ENCODE results near the gene MEGF11.

The MEGF11 gene

DNA sequence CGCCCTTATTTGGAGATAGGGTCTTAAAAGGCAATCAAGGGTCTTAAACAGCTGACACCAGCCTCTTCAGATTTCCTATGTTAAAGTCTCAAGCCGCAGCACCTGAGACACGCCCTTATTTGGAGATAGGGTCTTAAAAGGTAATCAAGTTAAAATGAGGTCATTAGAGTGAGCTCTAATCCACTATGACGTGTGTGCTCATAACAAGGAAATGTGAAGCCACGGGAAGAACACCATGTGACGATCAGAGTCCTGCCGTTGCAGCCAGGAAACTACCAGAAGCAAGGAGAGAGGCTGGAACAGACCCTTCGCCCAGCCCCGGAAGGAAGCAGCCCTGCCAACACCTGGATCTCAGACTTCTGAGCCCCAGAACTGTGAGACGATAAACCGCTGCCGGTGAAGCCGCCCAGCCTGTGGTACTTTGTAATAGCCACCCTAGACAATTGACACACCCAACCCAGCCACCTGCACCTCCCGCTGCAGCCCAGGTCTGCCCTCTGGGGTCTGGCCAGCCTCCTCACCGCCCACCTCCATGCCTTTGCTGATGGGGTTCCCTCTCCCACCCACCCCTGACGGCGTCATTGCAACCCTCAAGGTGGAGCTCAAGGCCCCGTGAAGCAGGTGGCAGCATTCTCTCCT, 137.9 kb downstream of the MEGF11 start:
- no peaks in the 10 kb centered on the region for H3K27me3 ChIP-seq (ENCODE audit: control insufficient read depth in 1 of 2, insufficient read depth in 2 of 2, low read length in 2 of 2)
- H3K4me1 ChIP-seq (ENCODE audit: insufficient read depth, low read length): no peaks in the 10 kb centered on the region

DNA sequence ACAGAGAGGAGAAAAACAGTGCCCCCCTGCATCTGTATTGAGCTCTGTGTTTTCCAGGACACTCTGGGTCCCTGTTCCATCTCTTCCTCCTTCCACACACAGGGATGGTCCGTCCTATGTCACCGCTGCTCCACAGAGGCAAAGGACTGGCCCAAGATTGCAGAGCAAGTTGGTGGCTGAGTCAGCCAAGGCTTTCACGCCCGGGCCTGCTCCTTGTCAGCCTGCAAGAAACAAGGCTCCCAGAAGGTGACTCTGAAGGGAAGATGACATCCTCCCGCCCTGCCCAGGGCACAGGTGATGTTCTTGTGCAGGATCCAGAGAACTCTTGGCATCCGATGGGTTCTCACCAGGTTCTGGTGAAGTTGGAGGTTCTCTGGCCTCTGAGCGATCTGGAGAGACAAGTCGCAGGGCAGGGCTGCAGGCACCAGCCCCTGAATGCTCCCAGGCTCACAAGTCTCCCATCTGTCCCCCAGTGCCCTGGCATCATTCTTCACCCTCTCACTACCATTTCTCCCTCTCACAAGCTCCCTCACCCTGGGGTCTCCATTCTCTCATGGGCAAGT, 138.6 kb downstream of the MEGF11 start:
- no peaks in the 10 kb centered on the region for H3K9me3 ChIP-seq (ENCODE audit: low read length)
- H3K4me1 ChIP-seq (ENCODE audit: insufficient read depth, low read length): no peaks in the 10 kb centered on the region
- no peak overlapping the region for H3K27ac ChIP-seq (ENCODE audit: low read depth, low read length)
- H3K9ac ChIP-seq (ENCODE audit: low read length): no peak overlapping the region
- H3K27me3 ChIP-seq (ENCODE audit: control insufficient read depth in 1 of 2, insufficient read depth in 2 of 2, low read length in 2 of 2): no peaks in the 10 kb centered on the region
- no peaks in the 10 kb centered on the region for H3K36me3 ChIP-seq (ENCODE audit: insufficient read depth, low read length)
- H3K4me3 ChIP-seq (ENCODE audit: low read depth in 1 of 2, low read length in 2 of 2): no peak overlapping the region

More for the DNA sequence above, 137.9 kb downstream of the MEGF11 start:
- no peak overlapping the region for H3K27ac ChIP-seq (ENCODE audit: low read depth, low read length)
- H3K9me3 ChIP-seq (ENCODE audit: low read length): no peaks in the 10 kb centered on the region
- H3K9ac ChIP-seq (ENCODE audit: low read length): no peak overlapping the region
- no peaks in the 10 kb centered on the region for H3K36me3 ChIP-seq (ENCODE audit: insufficient read depth, low read length)
- no peak overlapping the region for H3K4me3 ChIP-seq (ENCODE audit: low read depth in 1 of 2, low read length in 2 of 2)

DNA sequence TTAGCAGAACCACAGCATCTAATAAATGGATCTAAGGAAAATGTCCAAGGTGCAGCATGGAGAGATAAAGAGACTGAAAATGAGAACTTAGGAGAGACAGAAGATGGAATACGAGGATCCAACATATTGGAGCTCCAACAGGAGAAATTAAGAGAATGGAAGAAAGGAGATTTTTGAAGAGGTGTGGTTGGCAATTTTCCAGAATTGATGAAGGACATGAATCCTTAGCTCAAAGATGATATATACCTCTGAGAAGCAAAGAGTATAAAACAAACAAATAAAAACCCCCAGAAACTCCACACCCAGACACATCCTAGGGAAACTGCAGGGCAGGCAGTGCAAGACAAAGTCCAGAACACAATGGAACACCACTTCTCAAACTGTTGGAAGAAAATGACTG, 141.2 kb downstream of the MEGF11 start:
- Histone ChIP-seq H3K4me3 (ENCODE audit: low read depth in 1 of 2, low read length in 2 of 2) (no peak overlapping the region), H3K27ac (ENCODE audit: low read depth, low read length) (no peak overlapping the region), H3K4me1 (ENCODE audit: insufficient read depth, low read length) (no peaks in the 10 kb centered on the region), H3K27me3 (ENCODE audit: control insufficient read depth in 1 of 2, insufficient read depth in 2 of 2, low read length in 2 of 2) (no peaks in the 10 kb centered on the region), H3K9me3 (ENCODE audit: low read length) (no peaks in the 10 kb centered on the region), H3K9ac (ENCODE audit: low read length) (no peak overlapping the region), H3K36me3 (ENCODE audit: insufficient read depth, low read length) (no peaks in the 10 kb centered on the region)

- no peaks in the 10 kb centered on the region for H3K27me3 ChIP-seq (ENCODE audit: control insufficient read depth in 1 of 2, insufficient read depth in 2 of 2, low read length in 2 of 2)
- H3K9ac ChIP-seq (ENCODE audit: low read length): no peak overlapping the region
- H3K4me3 ChIP-seq (ENCODE audit: low read depth in 1 of 2, low read length in 2 of 2): no peak overlapping the region
- H3K27ac ChIP-seq (ENCODE audit: low read depth, low read length): no peak overlapping the region
- H3K9me3 ChIP-seq (ENCODE audit: low read length): no peaks in the 10 kb centered on the region
- no peaks in the 10 kb centered on the region for H3K4me1 ChIP-seq (ENCODE audit: insufficient read depth, low read length)
- H3K36me3 ChIP-seq (ENCODE audit: insufficient read depth, low read length): no peaks in the 10 kb centered on the region
Observed at GRCh38 chr15:66111363-66111762, 142.2 kb downstream of the MEGF11 start.

DNA sequence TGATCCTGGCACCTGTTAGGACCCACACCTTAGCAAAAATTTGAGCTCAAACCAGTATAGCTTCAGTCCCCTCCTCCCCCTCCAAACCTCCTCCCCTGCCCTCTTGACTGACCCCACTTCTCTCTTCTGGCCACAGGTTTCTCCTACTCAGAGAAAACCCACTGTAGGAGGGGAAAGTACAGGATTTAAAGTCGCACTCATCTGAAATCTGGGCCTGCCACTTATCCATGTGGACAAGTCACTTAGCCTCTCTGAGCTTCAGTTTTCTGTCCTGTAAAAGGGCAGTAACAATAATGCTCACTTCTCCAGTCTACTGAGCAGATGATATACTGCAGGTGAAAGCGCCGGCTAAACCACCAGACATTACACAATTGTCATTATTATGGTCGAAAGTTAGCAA, 142.7 kb downstream of the MEGF11 start:
- Histone ChIP-seq H3K4me1 (ENCODE audit: insufficient read depth, low read length) (no peaks in the 10 kb centered on the region), H3K4me3 (ENCODE audit: low read depth in 1 of 2, low read length in 2 of 2) (no peak overlapping the region), H3K9me3 (ENCODE audit: low read length) (no peaks in the 10 kb centered on the region), H3K9ac (ENCODE audit: low read length) (no peak overlapping the region), H3K27me3 (ENCODE audit: control insufficient read depth in 1 of 2, insufficient read depth in 2 of 2, low read length in 2 of 2) (no peaks in the 10 kb centered on the region), H3K36me3 (ENCODE audit: insufficient read depth, low read length) (no peaks in the 10 kb centered on the region), H3K27ac (ENCODE audit: low read depth, low read length) (no peak overlapping the region)

DNA sequence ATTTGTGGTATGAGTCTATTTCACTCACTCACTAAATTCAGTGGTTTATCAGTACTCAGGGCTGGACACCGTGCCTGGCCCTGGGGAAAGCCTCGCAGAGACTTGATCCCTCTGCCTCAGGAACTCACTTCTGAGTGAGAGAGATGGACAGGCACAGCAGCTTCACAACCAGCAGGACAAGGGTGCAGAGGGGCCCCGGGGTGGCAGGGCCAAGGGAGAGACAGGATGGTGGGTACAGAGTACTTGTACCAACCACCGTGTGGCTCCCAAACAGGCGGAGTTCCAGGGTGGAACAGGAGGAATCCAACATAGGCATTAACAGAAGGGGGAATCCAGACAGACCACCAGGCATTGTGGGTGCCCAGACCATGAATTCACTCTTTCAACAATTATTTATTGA, 143.7 kb downstream of the MEGF11 start:
- H3K9ac ChIP-seq (ENCODE audit: low read length): no peak overlapping the region
- H3K4me1 ChIP-seq (ENCODE audit: insufficient read depth, low read length): no peaks in the 10 kb centered on the region
- H3K4me3 ChIP-seq (ENCODE audit: low read depth in 1 of 2, low read length in 2 of 2): no peak overlapping the region
- no peak overlapping the region for H3K27ac ChIP-seq (ENCODE audit: low read depth, low read length)
- H3K27me3 ChIP-seq (ENCODE audit: control insufficient read depth in 1 of 2, insufficient read depth in 2 of 2, low read length in 2 of 2): peaks cover 0 to 4% of the 10 kb centered on the region in 2 donors
- H3K9me3 ChIP-seq (ENCODE audit: low read length): no peaks in the 10 kb centered on the region
- no peaks in the 10 kb centered on the region for H3K36me3 ChIP-seq (ENCODE audit: insufficient read depth, low read length)

DNA sequence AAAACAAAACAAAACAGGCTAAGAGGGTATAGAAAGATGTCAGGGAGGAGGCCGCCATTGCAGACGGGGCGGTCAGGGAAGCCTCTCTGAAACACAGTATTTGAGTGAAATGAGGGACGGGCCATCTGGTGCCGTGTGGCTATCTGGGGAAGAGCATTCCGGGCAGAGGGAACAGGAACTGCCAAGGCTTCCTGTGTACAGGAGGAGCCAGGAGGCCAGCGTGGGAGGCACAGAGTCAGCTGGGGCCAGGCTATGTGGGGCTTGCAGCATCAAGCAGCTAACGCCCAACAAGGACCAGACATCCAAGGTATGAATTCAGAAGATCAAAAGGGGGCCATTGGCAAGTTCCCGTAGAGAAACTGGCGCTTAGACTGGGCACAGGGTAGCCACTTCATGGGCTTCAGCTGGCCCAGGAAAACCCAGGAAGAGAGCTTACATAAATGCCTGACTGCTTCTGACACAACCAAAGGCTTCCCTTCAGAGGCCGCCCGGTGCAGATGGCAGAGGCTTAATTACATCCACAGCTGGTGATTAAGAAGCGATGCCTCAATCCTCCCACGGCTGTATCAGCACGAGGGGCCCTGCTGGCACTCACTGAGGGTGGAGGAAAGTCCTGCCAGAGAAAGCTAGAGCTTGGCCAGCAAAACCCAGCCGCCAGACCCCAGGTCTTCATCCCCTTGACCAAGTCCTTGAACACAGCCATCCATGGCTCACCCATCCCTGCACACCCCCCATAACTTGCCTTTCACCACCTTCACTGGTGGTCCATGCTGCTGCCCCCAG, 144.9 kb downstream of the MEGF11 start:
- no peak overlapping the region for H3K27ac ChIP-seq (ENCODE audit: low read depth, low read length)
- H3K27me3 ChIP-seq (ENCODE audit: control insufficient read depth in 1 of 2, insufficient read depth in 2 of 2, low read length in 2 of 2): peaks cover 0 to 5% of the 10 kb centered on the region in 2 donors
- H3K9ac ChIP-seq (ENCODE audit: low read length): no peak overlapping the region
- no peaks in the 10 kb centered on the region for H3K4me1 ChIP-seq (ENCODE audit: insufficient read depth, low read length)
- no peak overlapping the region for H3K4me3 ChIP-seq (ENCODE audit: low read depth in 1 of 2, low read length in 2 of 2)
- H3K9me3 ChIP-seq (ENCODE audit: low read length): no peaks in the 10 kb centered on the region
- no peaks in the 10 kb centered on the region for H3K36me3 ChIP-seq (ENCODE audit: insufficient read depth, low read length)

- no peaks in the 10 kb centered on the region for H3K36me3 ChIP-seq (ENCODE audit: insufficient read depth, low read length)
- no peaks in the 10 kb centered on the region for H3K4me1 ChIP-seq (ENCODE audit: insufficient read depth, low read length)
- H3K27ac ChIP-seq (ENCODE audit: low read depth, low read length): no peak overlapping the region
- no peaks in the 10 kb centered on the region for H3K9me3 ChIP-seq (ENCODE audit: low read length)
- H3K27me3 ChIP-seq (ENCODE audit: control insufficient read depth in 1 of 2, insufficient read depth in 2 of 2, low read length in 2 of 2): peaks cover 0 to 5% of the 10 kb centered on the region in 2 donors
- no peak overlapping the region for H3K9ac ChIP-seq (ENCODE audit: low read length)
- no peak overlapping the region for H3K4me3 ChIP-seq (ENCODE audit: low read depth in 1 of 2, low read length in 2 of 2)
Observed at GRCh38 chr15:66107070-66107469, 146.5 kb downstream of the MEGF11 start.

DNA sequence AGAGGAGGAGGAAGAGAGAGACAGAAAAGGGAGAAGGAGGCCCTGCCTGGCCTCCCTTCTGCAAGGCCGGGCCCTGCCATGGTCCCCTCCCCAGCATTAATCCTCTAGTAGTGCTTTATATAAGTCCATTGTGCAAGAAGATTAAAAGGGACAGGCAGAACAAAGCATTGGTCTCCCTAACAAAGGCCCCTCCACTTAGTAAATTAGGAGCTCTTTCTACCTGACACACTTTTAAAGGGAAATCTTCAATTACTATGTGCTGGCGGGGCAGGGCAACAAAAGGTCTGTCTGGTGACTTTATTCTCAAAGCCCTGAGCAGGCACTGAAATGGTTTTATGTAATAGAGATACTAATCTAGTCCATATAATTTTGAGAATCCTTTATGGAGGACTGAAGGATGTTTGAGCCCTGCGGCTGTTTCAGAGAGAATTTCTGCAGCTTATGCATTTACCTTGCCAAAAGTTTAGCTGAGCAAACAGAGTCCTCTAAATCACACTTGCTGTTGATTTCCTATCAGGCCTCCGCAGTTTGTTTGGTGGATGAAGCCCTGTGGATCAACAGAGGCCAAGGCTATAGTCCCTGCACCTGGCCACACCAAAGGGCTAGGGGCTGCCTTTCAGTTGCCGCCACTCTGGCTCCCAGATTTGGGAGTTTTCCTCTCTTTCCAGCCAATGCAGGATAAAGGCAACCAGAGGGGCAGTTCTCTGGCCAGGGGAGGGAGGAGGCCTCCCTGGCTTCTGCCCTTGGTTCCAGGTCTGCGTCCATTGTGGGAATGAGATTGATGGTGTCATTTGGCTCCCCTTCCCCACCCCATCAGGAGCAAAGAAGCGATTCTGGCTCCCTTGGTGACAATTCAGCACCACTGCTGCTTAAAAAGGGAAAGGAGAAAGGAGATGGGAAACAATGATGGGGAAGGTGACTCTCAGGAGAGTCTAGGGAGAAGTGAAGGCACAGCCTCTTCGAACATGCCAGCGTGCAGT, 148.0 kb downstream of the MEGF11 start:
- no peaks in the 10 kb centered on the region for H3K9me3 ChIP-seq (ENCODE audit: low read length)
- H3K4me3 ChIP-seq (ENCODE audit: low read depth in 1 of 2, low read length in 2 of 2): no peak overlapping the region
- no peaks in the 10 kb centered on the region for H3K36me3 ChIP-seq (ENCODE audit: insufficient read depth, low read length)
- no peaks in the 10 kb centered on the region for H3K4me1 ChIP-seq (ENCODE audit: insufficient read depth, low read length)
- H3K27ac ChIP-seq (ENCODE audit: low read depth, low read length): no peak overlapping the region
- no peak overlapping the region for H3K9ac ChIP-seq (ENCODE audit: low read length)
- peaks cover 0 to 10% of the 10 kb centered on the region in 2 donors for H3K27me3 ChIP-seq (ENCODE audit: control insufficient read depth in 1 of 2, insufficient read depth in 2 of 2, low read length in 2 of 2)

GRCh38 chr15:66103293-66103590, 150.3 kb downstream of the MEGF11 start:
- Histone ChIP-seq H3K27me3 (ENCODE audit: control insufficient read depth in 1 of 2, insufficient read depth in 2 of 2, low read length in 2 of 2) (peaks cover 0 to 10% of the 10 kb centered on the region in 2 donors), H3K27ac (ENCODE audit: low read depth, low read length) (no peak overlapping the region)

More at GRCh38 chr15:66103293-66103590, 150.3 kb downstream of the MEGF11 start:
- Histone ChIP-seq H3K9me3 (ENCODE audit: low read length) (no peaks in the 10 kb centered on the region), H3K36me3 (ENCODE audit: insufficient read depth, low read length) (no peaks in the 10 kb centered on the region), H3K4me1 (ENCODE audit: insufficient read depth, low read length) (no peaks in the 10 kb centered on the region), H3K4me3 (ENCODE audit: low read depth in 1 of 2, low read length in 2 of 2) (no peak overlapping the region), H3K9ac (ENCODE audit: low read length) (no peak overlapping the region)

Measured in muscle layer of colon (tissue), 2 donors.